Endothelial cell of umbilical vein (primary cell): ENCODE measurements around the gene KIF22. TPM values are rescaled to one million over a fixed set of nuclear protein-coding genes. Genes with fewer than 3 reads are reported as not detected.

Source experiments
- BruUV-seq: library from RNA; stranded (reverse); fragments of 400-500 nt; replicated peaks from 2 replicates; lab custom pipeline; 2021; lab: Mats Ljungman, UMichigan
- CTCF ChIA-PET: fragments of 300-600, 350-600 bp; sonication (Branson Sonifier 250); formaldehyde crosslinking; loops from one replicate; lab custom pipeline; 2021; ENCODE audit warnings: antibody characterized with exemption, inconsistent platforms; lab: Charles Lee
- POLR2A ChIA-PET: fragments of 300-600, 350-600 bp; sonication (Branson Sonifier 250); formaldehyde crosslinking; loops from one replicate; lab custom pipeline; 2021; ENCODE audit warnings: antibody characterized with exemption, inconsistent platforms; lab: Charles Lee
- DNase-seq: peaks from one replicate; pipeline ENCODE4 v3.0.0-alpha.2; 2011; ENCODE audit warnings: low read depth, low spot score
- FAIRE-seq: peaks from 2 replicates; lab custom pipeline; 2011; peaks lifted over from hg19 to GRCh38; lab: Jason Lieb, UNC
- H2AFZ ChIP-seq: 2 replicates; pipeline ENCODE4 v1.6.0; 2012; ENCODE audit warnings: low read depth, low read length, control low read depth, inconsistent platforms
- H3K27ac ChIP-seq: 2 replicates; pipeline ENCODE4 v1.5.1; 2011; ENCODE audit warnings: low read depth, mild to moderate bottlenecking, control low read depth, low read length, moderate library complexity; ENCODE audit not compliant: insufficient read depth
- H3K27me3 ChIP-seq, 2 experiments: 2 replicates each; pipeline versions ENCODE4 v1.6.0 to v1.6.1; 2011; ENCODE audit warnings: low read length in 2 of 2, mixed read lengths in 1 of 2; ENCODE audit not compliant: control insufficient read depth in 2 of 2, insufficient read depth in 2 of 2
- H3K36me3 ChIP-seq, 2 experiments: 2 replicates in 1 of 2; 3 replicates in 1 of 2; pipeline ENCODE4 v1.5.1; 2011; ENCODE audit warnings: low read length in 2 of 2, mild to moderate bottlenecking in 1 of 2, moderate library complexity in 1 of 2; ENCODE audit not compliant: control insufficient read depth in 2 of 2, insufficient read depth in 2 of 2; ENCODE audit errors: extremely low read depth in 1 of 2
- H3K4me1 ChIP-seq: 3 replicates; pipeline ENCODE4 v1.5.1; 2011; ENCODE audit warnings: mild to moderate bottlenecking, low read length; ENCODE audit not compliant: control insufficient read depth, insufficient read depth; ENCODE audit errors: extremely low read depth
- H3K4me2 ChIP-seq: 2 replicates; pipeline ENCODE4 v1.6.1; 2011; ENCODE audit warnings: low read length, control low read depth, mixed read lengths; ENCODE audit not compliant: insufficient read depth
- H3K4me3 ChIP-seq, 3 experiments: fragments of 200-600 bp in 1 of 3; sonication (generic), shearing (Covaris generic) in 1 of 3; replicated peaks in 1 of 3; 2 replicates each; pipeline ENCODE4 v1.5.1; 2011 to 2016; ENCODE audit warnings: control low read depth in 3 of 3, low read length in 3 of 3, mild to moderate bottlenecking in 2 of 3, inconsistent platforms in 1 of 3, low read depth in 1 of 3, moderate library complexity in 1 of 3; ENCODE audit not compliant: insufficient read depth in 1 of 3
- H3K79me2 ChIP-seq: 2 replicates; pipeline ENCODE4 v1.6.0; 2012; ENCODE audit warnings: low read length, inconsistent platforms; ENCODE audit not compliant: control insufficient read depth, insufficient read depth
- H3K9ac ChIP-seq: replicated peaks from 2 replicates; pipeline ENCODE3; 2011; ENCODE audit warnings: low read length, control low read depth; ENCODE audit not compliant: insufficient read depth; ENCODE audit errors: extremely low read depth
- H3K9me1 ChIP-seq: replicated peaks from 3 replicates; pipeline ENCODE4 v1.6.0; 2011; ENCODE audit warnings: mild to moderate bottlenecking, low read length; ENCODE audit not compliant: control insufficient read depth, insufficient read depth; ENCODE audit errors: extremely low read depth
- H3K9me3 ChIP-seq: replicated peaks from 2 replicates; pipeline ENCODE4 v1.5.1; 2012; ENCODE audit warnings: low read length, inconsistent platforms; ENCODE audit not compliant: control insufficient read depth, insufficient read depth
- H4K20me1 ChIP-seq: replicated peaks from 2 replicates; pipeline ENCODE3; 2011; ENCODE audit warnings: mild to moderate bottlenecking, low read length; ENCODE audit not compliant: control insufficient read depth, insufficient read depth; ENCODE audit errors: extremely low read depth
- CTCF ChIP-seq, 2 donors: IDR thresholded peaks; 1 replicate in 1 of 2; 2 replicates in 1 of 2; pipeline ENCODE4 v1.5.1; 2011; ENCODE audit warnings: low read length in 2 of 2, mild to moderate bottlenecking in 2 of 2, moderate library complexity in 2 of 2, control low read depth in 1 of 2, inconsistent platforms in 1 of 2, low read depth in 1 of 2; ENCODE audit not compliant: insufficient read depth in 1 of 2; ENCODE audit errors: extremely low read depth in 1 of 2
- EZH2 ChIP-seq: IDR thresholded peaks from 2 replicates; pipeline ENCODE4 v1.6.1; 2012; ENCODE audit warnings: borderline replicate concordance, low read depth, mild to moderate bottlenecking, moderate library complexity, low read length, inconsistent platforms; ENCODE audit not compliant: severe bottlenecking
- FOS ChIP-seq: IDR thresholded peaks from 2 replicates; pipeline ENCODE4 v1.6.1; 2011; ENCODE audit warnings: mild to moderate bottlenecking, low read length, moderate library complexity, borderline replicate concordance; ENCODE audit not compliant: insufficient read depth
- GATA2 ChIP-seq: IDR thresholded peaks from 2 replicates; pipeline ENCODE4 v1.7.0; 2011; ENCODE audit warnings: low read depth, mild to moderate bottlenecking, moderate library complexity, mixed read lengths, low read length; ENCODE audit not compliant: insufficient read length, insufficient read depth
- JUN ChIP-seq: IDR thresholded peaks from 2 replicates; pipeline ENCODE4 v1.6.1; 2011; ENCODE audit warnings: borderline replicate concordance, low read depth; ENCODE audit not compliant: insufficient read length, insufficient read depth
- MAX ChIP-seq: IDR thresholded peaks from 2 replicates; pipeline ENCODE4 v1.6.1; 2011; ENCODE audit not compliant: insufficient read depth, insufficient read length
- MYC ChIP-seq: IDR thresholded peaks from one replicate; pipeline ENCODE4 v1.6.1; 2011; ENCODE audit warnings: mild to moderate bottlenecking, low read depth, low read length
- POLR2A ChIP-seq: IDR thresholded peaks from 2 replicates; pipeline ENCODE4 v1.6.1; 2012; ENCODE audit warnings: low read depth, mild to moderate bottlenecking, control low read depth, low read length
- POLR2AphosphoS5 ChIP-seq: IDR thresholded peaks from 2 replicates; pipeline ENCODE4 v1.6.1; 2012; ENCODE audit warnings: low read depth, mild to moderate bottlenecking, control low read depth, low read length, moderate library complexity; ENCODE audit not compliant: insufficient read depth
- dilution Hi-C: fragments of 300-500 bp; cut with MboI; formaldehyde crosslinking; loops from one replicate; pipeline ENCODE4 v1.15.0; 2019; ENCODE audit warnings: low sequenced_read_pairs; ENCODE audit not compliant: extremely low pct_ligation_motif_present
- intact Hi-C: fragments of 100-400 bp; cut with micrococcal nuclease; formaldehyde crosslinking; loops from one replicate; pipeline ENCODE4 v1.10.0; 2022
- polyA plus RNA-seq, 4 experiments: library from polyadenylated mRNA; depleted of rRNA in 3 of 4; stranded (reverse) in 3 of 4; unstranded in 1 of 4; fragments of >200 nt; gene quantifications; 2 replicates each; pipeline versions ENCODE4 v1.2.1 to v1.2.3, GENCODE V29; 2011 to 2012; ENCODE audit warnings: missing spikeins in 1 of 4
- total RNA-seq: library from RNA; stranded (reverse); gene quantifications from 2 replicates; pipeline ENCODE4 v1.2.3, GENCODE V29; 2021

KIF22 gene
- total and polyA plus RNA-seq, 2 donors (not counting 3 experiments of a cell fraction or from before 2014, with no cell fraction given) = 67.3 to 90.0 TPM

- Histone ChIP-seq H3K36me3 (no peaks in the 10 kb centered on the region), H3K9me3 (no peaks in the 10 kb centered on the region), H3K4me2 (no peak overlapping the region), H3K4me1 (no peaks in the 10 kb centered on the region), H3K9me1 (no peaks in the 10 kb centered on the region), H3K4me3 (no peak overlapping the region), H3K79me2 (no peaks in the 10 kb centered on the region), H3K9ac (no peak overlapping the region), H2AFZ (no peak overlapping the region), H4K20me1 (no peaks in the 10 kb centered on the region), H3K27me3 (no peaks in the 10 kb centered on the region), H3K27ac (no peak overlapping the region)
- no TSS peak for BruUV-seq
- intact Hi-C loops = no loop called here
- no peak for TF ChIP-seq EZH2
- TF ChIP-seq GATA2 = no peak
- TF ChIP-seq POLR2AphosphoS5 = no peak
- no peak for TF ChIP-seq POLR2A
- no peak for TF ChIP-seq MYC
- TF ChIP-seq MAX = no peak
- no peak for TF ChIP-seq JUN
- no peak for TF ChIP-seq FOS
- no peak for TF ChIP-seq CTCF (IDR thresholded peaks at IDR 0.05; ENCODE audit: extremely low read depth in 1 of 2, insufficient read depth in 1 of 2, low read depth in 1 of 2, low read length in 2 of 2)
- dilution Hi-C loops = no loop called here
- no peak for DNase-seq
- FAIRE-seq = no peak
- ChIA-PET POLR2A (no interaction called here), CTCF (no interaction called here)
These were observed 45.3 kb upstream of the KIF22 start for GRCh38 chr16:29745121-29745852.
